Globus pallidus (tissue), 1 donor: Measurements from ENCODE around the gene PFN2.

Experiments used
- DNase-seq: peaks from one replicate; pipeline ENCODE4 v3.0.0-alpha.2; 2015; ENCODE audit warnings: low spot score

PFN2 gene

DNA sequence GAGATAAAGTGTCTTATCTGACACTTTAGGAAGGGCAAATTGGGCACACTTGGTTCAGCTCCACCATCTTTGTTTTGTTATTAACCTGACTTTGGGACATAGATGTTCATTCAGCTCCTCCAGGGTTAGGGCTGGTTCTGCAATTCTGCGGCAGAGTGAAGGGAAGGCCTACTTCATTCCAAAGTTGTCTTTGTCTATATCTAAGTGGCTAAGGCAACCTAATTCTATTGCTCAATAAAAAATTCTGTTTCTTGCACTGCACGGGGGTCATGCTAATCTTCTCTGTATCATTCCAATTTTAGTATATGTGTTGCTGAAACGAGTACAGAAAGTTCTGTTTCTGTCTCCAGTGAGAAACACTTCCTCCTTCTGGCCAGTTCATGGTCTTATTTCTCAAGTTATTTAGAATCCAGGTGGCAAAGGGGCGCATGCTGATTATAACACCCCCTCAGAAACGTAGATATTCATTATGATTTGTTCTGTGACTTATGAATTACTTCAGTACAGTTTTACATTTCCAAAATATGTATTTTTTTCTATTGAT, 53.5 kb downstream of the PFN2 start:
- DNase-seq: no peak
